KMS-11 (cell line): ENCODE measurements around the gene ITGA11.

Source experiments
- H2AFZ ChIP-seq: fragments of 200-600 bp; sonication (generic); 2 replicates; pipeline ENCODE4 v1.6.1; 2016; ENCODE audit warnings: antibody characterized with exemption, mixed run types, low read depth
- H3K27ac ChIP-seq: fragments of 200-600 bp; sonication (generic); 2 replicates; pipeline ENCODE4 v1.6.1; 2016; ENCODE audit warnings: mild to moderate bottlenecking, mixed run types
- H3K27me3 ChIP-seq: fragments of 200-600 bp; sonication (generic); 2 replicates; pipeline ENCODE4 v1.6.1; 2017; ENCODE audit warnings: mild to moderate bottlenecking, low read depth, mixed run types, moderate library complexity; ENCODE audit not compliant: insufficient read depth
- H3K36me3 ChIP-seq: fragments of 200-600 bp; sonication (generic); 2 replicates; pipeline ENCODE4 v1.6.1; 2017; ENCODE audit warnings: mild to moderate bottlenecking, mixed run types; ENCODE audit not compliant: insufficient read depth
- H3K4me1 ChIP-seq: fragments of 200-600 bp; sonication (generic); 2 replicates; pipeline ENCODE4 v1.6.1; 2016; ENCODE audit warnings: mild to moderate bottlenecking, low read depth, mixed run types; ENCODE audit not compliant: poor library complexity, severe bottlenecking
- H3K4me2 ChIP-seq: fragments of 200-600 bp; sonication (generic); 2 replicates; pipeline ENCODE4 v1.7.0; 2016; ENCODE audit warnings: mild to moderate bottlenecking, mixed run types
- H3K4me3 ChIP-seq: fragments of 200-600 bp; sonication (generic); IDR thresholded peaks from 2 replicates; pipeline ENCODE4 v1.6.1; 2017; ENCODE audit warnings: low read depth, low read length, mixed read lengths; ENCODE audit not compliant: insufficient read depth
- H3K79me2 ChIP-seq: fragments of 200-600 bp; sonication (generic); 2 replicates; pipeline ENCODE4 v1.6.1; 2016; ENCODE audit warnings: low read depth, mixed run types; ENCODE audit not compliant: insufficient read depth
- H3K9ac ChIP-seq: fragments of 200-600 bp; sonication (generic); 2 replicates; pipeline ENCODE4 v1.6.1; 2016; ENCODE audit warnings: mild to moderate bottlenecking, mixed run types
- H4K20me1 ChIP-seq: fragments of 200-600 bp; sonication (generic); 2 replicates; pipeline ENCODE4 v1.6.1; 2016; ENCODE audit warnings: mild to moderate bottlenecking, mixed run types; ENCODE audit not compliant: insufficient read depth
- CTCF ChIP-seq: fragments of 200-600 bp; sonication (generic); conservative IDR thresholded peaks from 2 replicates; pipeline ENCODE4 v1.6.1; 2017; ENCODE audit warnings: low read depth, mild to moderate bottlenecking, antibody characterized with exemption, low read length, moderate library complexity, mixed read lengths

The ITGA11 gene

GRCh38 chr15:68360721-68361120, 71.2 kb downstream of the ITGA11 start:
- Histone ChIP-seq H3K27me3 (no peaks in the 10 kb centered on the region), H3K4me1 (no peaks in the 10 kb centered on the region), H4K20me1 (no peaks in the 10 kb centered on the region), H3K79me2 (no peaks in the 10 kb centered on the region), H3K4me3 (no peak overlapping the region), H2AFZ (no peak overlapping the region), H3K4me2 (no peak overlapping the region), H3K9ac (no peak overlapping the region), H3K36me3 (no peaks in the 10 kb centered on the region), H3K27ac (no peak overlapping the region)
- no peak for TF ChIP-seq CTCF

DNA sequence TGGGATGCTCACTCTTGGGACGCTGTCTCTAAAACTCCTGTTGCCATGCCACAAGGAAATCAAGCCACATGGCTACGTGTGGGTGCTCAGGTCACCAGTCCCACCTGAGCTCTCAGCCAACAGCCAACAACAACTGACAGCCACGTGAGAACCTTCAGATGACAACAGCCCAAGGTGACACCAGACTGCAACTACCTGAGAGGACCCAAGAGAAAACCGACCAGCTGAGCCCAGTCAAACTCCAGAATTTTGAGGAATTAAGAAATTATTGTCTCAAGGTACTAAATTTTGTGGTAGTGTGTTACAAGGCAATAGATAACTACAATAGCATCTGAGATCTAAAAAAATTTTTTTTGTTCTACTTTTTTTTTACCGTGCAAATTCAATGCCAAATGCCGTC, 75.2 kb downstream of the ITGA11 start:
- Histone ChIP-seq H3K4me3 (no peak overlapping the region), H3K4me1 (no peaks in the 10 kb centered on the region), H3K27me3 (no peaks in the 10 kb centered on the region), H4K20me1 (no peaks in the 10 kb centered on the region), H3K79me2 (no peaks in the 10 kb centered on the region), H2AFZ (no peak overlapping the region), H3K27ac (no peak overlapping the region), H3K36me3 (no peaks in the 10 kb centered on the region), H3K4me2 (no peak overlapping the region), H3K9ac (no peak overlapping the region)
- TF ChIP-seq CTCF: no peak

DNA sequence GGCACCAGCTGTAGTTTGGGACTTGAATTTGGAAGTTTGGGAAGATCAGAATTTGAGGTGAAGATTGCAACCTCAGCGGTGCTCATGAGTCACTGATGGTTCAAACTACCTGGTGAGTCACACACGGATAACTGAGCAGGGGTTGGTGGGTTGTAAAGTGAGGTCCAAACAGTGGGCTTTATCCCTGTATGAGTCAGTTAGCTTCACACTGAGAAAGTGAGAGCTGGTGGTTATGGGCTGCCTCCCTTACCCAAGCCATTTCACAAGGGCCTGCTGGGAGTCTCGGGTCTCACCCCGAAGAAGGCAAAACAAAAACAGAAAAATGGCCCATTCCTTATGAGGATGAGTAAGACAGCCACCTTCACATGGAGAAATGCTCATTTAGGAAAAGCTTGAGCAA, 77.0 kb downstream of the ITGA11 start:
- Histone ChIP-seq H3K9ac (no peak overlapping the region), H3K4me2 (no peak overlapping the region), H3K79me2 (no peaks in the 10 kb centered on the region), H3K27ac (no peak overlapping the region), H3K36me3 (no peaks in the 10 kb centered on the region), H3K27me3 (no peaks in the 10 kb centered on the region), H4K20me1 (no peaks in the 10 kb centered on the region), H3K4me1 (no peaks in the 10 kb centered on the region), H2AFZ (no peak overlapping the region), H3K4me3 (no peak overlapping the region)
- TF ChIP-seq CTCF: no peak

- H3K4me2 ChIP-seq: no peak overlapping the region
- no peak for TF ChIP-seq CTCF
- H3K27me3 ChIP-seq: no peaks in the 10 kb centered on the region
- no peaks in the 10 kb centered on the region for H3K4me1 ChIP-seq
- no peak overlapping the region for H2AFZ ChIP-seq
- H3K27ac ChIP-seq: no peak overlapping the region
- H3K4me3 ChIP-seq: no peak overlapping the region
- H4K20me1 ChIP-seq: no peaks in the 10 kb centered on the region
- no peak overlapping the region for H3K9ac ChIP-seq
- no peaks in the 10 kb centered on the region for H3K36me3 ChIP-seq
- no peaks in the 10 kb centered on the region for H3K79me2 ChIP-seq
These were observed 77.7 kb downstream of the ITGA11 start for GRCh38 chr15:68354268-68354667.
